IMR-90 (cell line): ENCODE measurements around the gene ELFN2. TPM values are rescaled to one million over a fixed set of nuclear protein-coding genes. Genes with fewer than 3 reads are reported as not detected.

ENCODE experiments used
- ATAC-seq: fragments of 200-7000 bp; cut with Tn5 transposase; 2 replicates; pipeline ENCODE4 v1.9.1; 2020; ENCODE audit warnings: low read depth, mild to moderate bottlenecking, moderate library complexity
- BruUV-seq: library from RNA; stranded (reverse); fragments of 400-500 nt; replicated peaks from 2 replicates; lab custom pipeline; 2021; lab: Mats Ljungman, UMichigan
- CTCF ChIA-PET: fragments of 300-600 bp; formaldehyde crosslinking; extraction: SDS; loops from one replicate; lab custom pipeline; 2021; ENCODE audit warnings: antibody characterized with exemption; lab: Yijun Ruan, JAX
- POLR2A ChIA-PET: fragments of 300-600 bp; sonication (Branson Sonifier 250); formaldehyde crosslinking; loops from one replicate; lab custom pipeline; 2022; ENCODE audit warnings: antibody characterized with exemption; ENCODE audit not compliant: unreplicated experiment; lab: Charles Lee
- DNase-seq: peaks from one replicate; pipeline ENCODE4 v3.0.0; 2013
- H2AFZ ChIP-seq: replicated peaks from 2 replicates; pipeline ENCODE3; 2013; ENCODE audit warnings: low read length, mild to moderate bottlenecking; ENCODE audit not compliant: poor library complexity
- H2AK5ac ChIP-seq: 2 replicates; pipeline ENCODE4 v1.6.1; 2013; ENCODE audit warnings: low read depth, low read length, inconsistent platforms
- H2AK9ac ChIP-seq: replicated peaks from 2 replicates; pipeline ENCODE3; 2013; ENCODE audit warnings: mild to moderate bottlenecking, low read depth, low read length, moderate library complexity; ENCODE audit not compliant: poor library complexity
- H2BK120ac ChIP-seq: 2 replicates; pipeline ENCODE4 v1.6.1; 2013; ENCODE audit warnings: low read depth, low read length, inconsistent platforms
- H2BK15ac ChIP-seq: 3 replicates; pipeline ENCODE4 v1.6.1; 2013; ENCODE audit warnings: low read depth, low read length, inconsistent platforms
- H2BK20ac ChIP-seq: 2 replicates; pipeline ENCODE4 v1.6.1; 2013; ENCODE audit warnings: low read depth, mild to moderate bottlenecking, inconsistent platforms, low read length, moderate library complexity
- H2BK5ac ChIP-seq: 2 replicates; pipeline ENCODE4 v1.6.1; 2013; ENCODE audit warnings: mild to moderate bottlenecking, low read depth, low read length, inconsistent platforms; ENCODE audit not compliant: poor library complexity, severe bottlenecking
- H3K14ac ChIP-seq: replicated peaks from 2 replicates; pipeline ENCODE4 v1.6.1; 2013; ENCODE audit warnings: low read depth, low read length, inconsistent platforms
- H3K18ac ChIP-seq: 2 replicates; pipeline ENCODE4 v1.6.1; 2013; ENCODE audit warnings: low read depth, low read length, control low read depth
- H3K23ac ChIP-seq: 2 replicates; pipeline ENCODE4 v1.6.1; 2013; ENCODE audit warnings: low read depth, low read length, inconsistent platforms
- H3K27ac ChIP-seq: 2 replicates; pipeline ENCODE4 v1.5.1; 2013; ENCODE audit warnings: mild to moderate bottlenecking, control low read depth, low read length; ENCODE audit not compliant: insufficient read depth
- H3K27me3 ChIP-seq: 2 replicates; pipeline ENCODE4 v1.6.1; 2013; ENCODE audit warnings: low read length; ENCODE audit not compliant: control insufficient read depth, insufficient read depth
- H3K36me3 ChIP-seq: 2 replicates; pipeline ENCODE4 v1.6.1; 2013; ENCODE audit warnings: low read length, mixed read lengths; ENCODE audit not compliant: control insufficient read depth, insufficient read depth
- H3K4ac ChIP-seq: 2 replicates; pipeline ENCODE4 v1.6.1; 2013; ENCODE audit warnings: low read depth, low read length, inconsistent platforms
- H3K4me1 ChIP-seq: 2 replicates; pipeline ENCODE4 v1.6.1; 2013; ENCODE audit warnings: low read length, mixed read lengths; ENCODE audit not compliant: control insufficient read depth, insufficient read depth
- H3K4me2 ChIP-seq: 2 replicates; pipeline ENCODE4 v1.6.1; 2013; ENCODE audit warnings: low read depth, mild to moderate bottlenecking, control low read depth, low read length, moderate library complexity
- H3K4me3 ChIP-seq: 2 replicates; pipeline ENCODE4 v1.5.1; 2013; ENCODE audit warnings: low read depth, mild to moderate bottlenecking, control low read depth, low read length, moderate library complexity; ENCODE audit not compliant: insufficient read depth
- H3K56ac ChIP-seq: 2 replicates; pipeline ENCODE4 v1.6.1; 2013; ENCODE audit warnings: low read length, inconsistent platforms; ENCODE audit not compliant: insufficient read depth; ENCODE audit errors: extremely low read depth
- H3K79me1 ChIP-seq, 2 experiments: 2 replicates each; pipeline ENCODE4 v1.6.1; 2013; ENCODE audit warnings: low read length in 2 of 2, inconsistent platforms in 1 of 2, low read depth in 1 of 2
- H3K9ac ChIP-seq: 2 replicates; pipeline ENCODE4 v1.6.1; 2013; ENCODE audit warnings: low read depth, low read length, control low read depth
- H3K9me1 ChIP-seq: 2 replicates; pipeline ENCODE4 v1.6.1; 2013; ENCODE audit warnings: low read length, inconsistent platforms; ENCODE audit not compliant: insufficient read depth
- H3K9me3 ChIP-seq: 2 replicates; pipeline ENCODE4 v1.6.1; 2013; ENCODE audit warnings: low read length; ENCODE audit not compliant: control insufficient read depth, insufficient read depth
- H4K20me1 ChIP-seq: 2 replicates; pipeline ENCODE4 v1.6.1; 2013; ENCODE audit warnings: low read length, inconsistent platforms; ENCODE audit not compliant: insufficient read depth
- H4K5ac ChIP-seq: 2 replicates; pipeline ENCODE4 v1.6.1; 2013; ENCODE audit warnings: mild to moderate bottlenecking, low read depth, low read length, control low read depth
- H4K8ac ChIP-seq, 2 experiments: 2 replicates each; pipeline ENCODE4 v1.6.1; 2013; ENCODE audit warnings: low read depth in 2 of 2, low read length in 2 of 2, control low read depth in 1 of 2, inconsistent platforms in 1 of 2
- H4K91ac ChIP-seq: 2 replicates; pipeline ENCODE4 v1.6.1; 2013; ENCODE audit warnings: low read depth, low read length, inconsistent platforms; ENCODE audit not compliant: insufficient read depth
- BHLHE40 ChIP-seq: fragments of 150-350 bp; IDR thresholded peaks from 2 replicates; pipeline ENCODE4 v1.6.1; 2016; ENCODE audit warnings: mild to moderate bottlenecking, low read depth, low read length
- CEBPB ChIP-seq: IDR thresholded peaks from 2 replicates; pipeline ENCODE4 v1.6.1; 2012; ENCODE audit warnings: low read depth, low read length, improper control_type of control experiment
- FOS ChIP-seq: fragments of 150-350 bp; IDR thresholded peaks from 2 replicates; pipeline ENCODE4 v1.6.1; 2016; ENCODE audit warnings: low read depth, low read length
- MAFK ChIP-seq: IDR thresholded peaks from 2 replicates; pipeline ENCODE4 v1.6.1; 2012; ENCODE audit warnings: low read depth, low read length, improper control_type of control experiment
- MAZ ChIP-seq: IDR thresholded peaks from 2 replicates; pipeline ENCODE4 v1.6.1; 2012; ENCODE audit warnings: low read depth, mild to moderate bottlenecking, low read length, improper control_type of control experiment, moderate library complexity, borderline replicate concordance
- MXI1 ChIP-seq: IDR thresholded peaks from 2 replicates; pipeline ENCODE4 v1.6.1; 2012; ENCODE audit warnings: low read depth, mild to moderate bottlenecking, low read length, moderate library complexity, borderline replicate concordance
- RAD21 ChIP-seq: IDR thresholded peaks from 2 replicates; pipeline ENCODE4 v1.6.1; 2012; ENCODE audit warnings: low read length, improper control_type of control experiment
- RCOR1 ChIP-seq: IDR thresholded peaks from 2 replicates; pipeline ENCODE4 v1.6.1; 2012; ENCODE audit warnings: mild to moderate bottlenecking, low read length, improper control_type of control experiment; ENCODE audit not compliant: insufficient replicate concordance
- SMC3 ChIP-seq: fragments of 150-350 bp; IDR thresholded peaks from 2 replicates; pipeline ENCODE4 v1.6.1; 2016; ENCODE audit warnings: low read depth, mild to moderate bottlenecking, antibody characterized with exemption, low read length, moderate library complexity
- WGBS, 2 experiments: methylation state at CpG; one replicate each; pipeline versions ENCODE4 v1.1.5 to v1.1.7; 2013; ENCODE audit warnings: missing lambda C conversion rate in 2 of 2; ENCODE audit not compliant: insufficient read length in 1 of 2; ENCODE audit errors: extremely low coverage in 2 of 2; 5-methylcytosine and 5-hydroxymethylcytosine counted together
- dilution Hi-C: fragments of 300-500 bp; cut with HindIII; formaldehyde crosslinking; loops from one replicate; pipeline ENCODE4 v1.14.3; 2018; ENCODE audit warnings: low sequenced_read_pairs; ENCODE audit not compliant: unreplicated experiment
- in situ Hi-C: fragments of 300-500 bp; cut with MboI; formaldehyde crosslinking; loops from 3 replicates; pipeline ENCODE4 v1.14.3; 2019; ENCODE audit warnings: low sequenced_read_pairs, inconsistent platforms, mixed read lengths
- intact Hi-C: fragments of 100-400 bp; cut with micrococcal nuclease; formaldehyde crosslinking; loops from 2 replicates; pipeline ENCODE4 v1.10.0; 2022
- polyA plus RNA-seq, 3 experiments: library from polyadenylated mRNA; depleted of rRNA; stranded (reverse); fragments of >200 nt; gene quantifications; 2 replicates each; pipeline ENCODE4 v1.2.3, GENCODE V29; 2012; ENCODE audit warnings: low replicate concordance in 1 of 3
- total RNA-seq: library from RNA; depleted of rRNA; stranded (reverse); fragments of >200 nt; gene quantifications from 2 replicates; pipeline ENCODE4 v1.2.3, GENCODE V29; 2012
- TF ChIP-seq, protein P1 (sequence below): conservative IDR thresholded peaks from 2 replicates; pipeline ENCODE4 v1.5.1; 2012; ENCODE audit warnings: mild to moderate bottlenecking, low read depth, low read length, improper control_type of control experiment
- TF ChIP-seq, protein P2 (sequence below): fragments of 150-350 bp; IDR thresholded peaks from 2 replicates; pipeline ENCODE4 v1.6.1; 2017; ENCODE audit warnings: mild to moderate bottlenecking, antibody characterized with exemption, low read length, low read depth

Gene ELFN2
- total and polyA plus RNA-seq, 2 of the 4 experiments (the other 2 are of a cell fraction): 0.72 to 5.0 TPM

DNA sequence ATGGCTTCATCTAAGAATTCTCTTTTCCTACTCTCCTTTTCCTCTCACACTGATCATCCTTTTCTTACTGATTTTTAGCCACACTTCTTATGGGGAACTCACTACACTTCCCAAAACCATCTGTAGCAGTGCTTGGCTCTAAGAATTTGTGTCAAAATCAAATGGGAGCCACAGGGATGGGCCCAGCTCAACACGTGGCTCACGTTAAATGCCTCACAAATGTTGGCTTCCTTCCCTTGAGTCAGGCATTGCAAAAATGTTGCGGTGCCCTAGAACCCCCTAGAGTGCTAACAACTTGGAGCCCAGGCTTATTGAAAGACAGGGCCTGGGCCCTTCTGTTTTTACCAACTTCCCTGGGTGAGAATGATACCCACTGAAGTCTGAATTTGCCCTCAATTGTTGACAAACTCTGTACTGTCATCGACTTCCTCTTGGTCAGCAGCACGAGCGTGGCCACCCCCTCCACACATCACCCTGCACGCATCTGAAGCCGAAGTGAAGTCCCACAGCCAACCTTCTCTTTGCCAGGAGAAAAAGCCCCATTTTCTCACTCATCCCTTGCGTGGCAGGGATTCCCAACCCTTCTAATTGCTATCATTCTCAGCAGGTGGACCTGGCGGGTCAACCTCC lies 69.7 kb downstream of the ELFN2 start:
- Histone ChIP-seq H4K8ac (no peak overlapping the region), H2BK120ac (no peak overlapping the region), H2BK15ac (no peak overlapping the region), H4K91ac (no peak overlapping the region), H3K27me3 (peaks cover 13% of the 10 kb centered on the region), H3K9me3 (no peaks in the 10 kb centered on the region), H2AK5ac (no peak overlapping the region; the same call in 1 of the 2 replicates), H3K27ac (no peak overlapping the region), H3K36me3 (no peaks in the 10 kb centered on the region), H3K18ac (no peak overlapping the region), H3K4me3 (no peak overlapping the region), H4K5ac (no peak overlapping the region), H2AK9ac (no peak overlapping the region), H3K9me1 (peaks cover 3% of the 10 kb centered on the region; the same call in 1 of the 2 replicates), H3K9ac (no peak overlapping the region), H2BK5ac (no peak overlapping the region), H3K23ac (no peak overlapping the region), H3K4me1 (peaks cover 2% of the 10 kb centered on the region; the same call in 1 of the 2 replicates), H2AFZ (no peak overlapping the region), H3K79me1 (no peaks in the 10 kb centered on the region), H3K4me2 (no peak overlapping the region), H2BK20ac (no peak overlapping the region), H4K20me1 (no peaks in the 10 kb centered on the region), H3K4ac (no peak overlapping the region), H3K56ac (no peak overlapping the region), H3K14ac (no peak overlapping the region)
- BruUV-seq: no TSS peak
- intact Hi-C loops: no loop called here
- ATAC-seq (no peak), DNase-seq (no peak)
- dilution Hi-C loops: no loop called here
- TF ChIP-seq RAD21 (no peak), RCOR1 (no peak), BHLHE40 (no peak), MAFK (no peak), FOS (no peak), MXI1 (no peak), MAZ (no peak), SMC3 (no peak), CEBPB (no peak)
- TF ChIP-seq, protein P1, sequence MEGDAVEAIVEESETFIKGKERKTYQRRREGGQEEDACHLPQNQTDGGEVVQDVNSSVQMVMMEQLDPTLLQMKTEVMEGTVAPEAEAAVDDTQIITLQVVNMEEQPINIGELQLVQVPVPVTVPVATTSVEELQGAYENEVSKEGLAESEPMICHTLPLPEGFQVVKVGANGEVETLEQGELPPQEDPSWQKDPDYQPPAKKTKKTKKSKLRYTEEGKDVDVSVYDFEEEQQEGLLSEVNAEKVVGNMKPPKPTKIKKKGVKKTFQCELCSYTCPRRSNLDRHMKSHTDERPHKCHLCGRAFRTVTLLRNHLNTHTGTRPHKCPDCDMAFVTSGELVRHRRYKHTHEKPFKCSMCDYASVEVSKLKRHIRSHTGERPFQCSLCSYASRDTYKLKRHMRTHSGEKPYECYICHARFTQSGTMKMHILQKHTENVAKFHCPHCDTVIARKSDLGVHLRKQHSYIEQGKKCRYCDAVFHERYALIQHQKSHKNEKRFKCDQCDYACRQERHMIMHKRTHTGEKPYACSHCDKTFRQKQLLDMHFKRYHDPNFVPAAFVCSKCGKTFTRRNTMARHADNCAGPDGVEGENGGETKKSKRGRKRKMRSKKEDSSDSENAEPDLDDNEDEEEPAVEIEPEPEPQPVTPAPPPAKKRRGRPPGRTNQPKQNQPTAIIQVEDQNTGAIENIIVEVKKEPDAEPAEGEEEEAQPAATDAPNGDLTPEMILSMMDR: no peak
- TF ChIP-seq, protein P2, sequence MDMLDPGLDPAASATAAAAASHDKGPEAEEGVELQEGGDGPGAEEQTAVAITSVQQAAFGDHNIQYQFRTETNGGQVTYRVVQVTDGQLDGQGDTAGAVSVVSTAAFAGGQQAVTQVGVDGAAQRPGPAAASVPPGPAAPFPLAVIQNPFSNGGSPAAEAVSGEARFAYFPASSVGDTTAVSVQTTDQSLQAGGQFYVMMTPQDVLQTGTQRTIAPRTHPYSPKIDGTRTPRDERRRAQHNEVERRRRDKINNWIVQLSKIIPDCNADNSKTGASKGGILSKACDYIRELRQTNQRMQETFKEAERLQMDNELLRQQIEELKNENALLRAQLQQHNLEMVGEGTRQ: no peak
- ChIA-PET POLR2A (no interaction called here), CTCF (no interaction called here)
- WGBS, 2 experiments: 82% methylated on average over 8 of the region's 10 CpGs; no CpG with 5 or more reads in 1 of the 2 experiments
- in situ Hi-C loops: no loop called here
